ENCODE results near the gene PCGF3. TPM values are rescaled to one million over a fixed set of nuclear protein-coding genes. Genes with fewer than 3 reads are reported as not detected.

Gene PCGF3
- total and polyA plus RNA-seq, 2 donors from 2014 or later: 21.7 to 59.6 TPM

DNA sequence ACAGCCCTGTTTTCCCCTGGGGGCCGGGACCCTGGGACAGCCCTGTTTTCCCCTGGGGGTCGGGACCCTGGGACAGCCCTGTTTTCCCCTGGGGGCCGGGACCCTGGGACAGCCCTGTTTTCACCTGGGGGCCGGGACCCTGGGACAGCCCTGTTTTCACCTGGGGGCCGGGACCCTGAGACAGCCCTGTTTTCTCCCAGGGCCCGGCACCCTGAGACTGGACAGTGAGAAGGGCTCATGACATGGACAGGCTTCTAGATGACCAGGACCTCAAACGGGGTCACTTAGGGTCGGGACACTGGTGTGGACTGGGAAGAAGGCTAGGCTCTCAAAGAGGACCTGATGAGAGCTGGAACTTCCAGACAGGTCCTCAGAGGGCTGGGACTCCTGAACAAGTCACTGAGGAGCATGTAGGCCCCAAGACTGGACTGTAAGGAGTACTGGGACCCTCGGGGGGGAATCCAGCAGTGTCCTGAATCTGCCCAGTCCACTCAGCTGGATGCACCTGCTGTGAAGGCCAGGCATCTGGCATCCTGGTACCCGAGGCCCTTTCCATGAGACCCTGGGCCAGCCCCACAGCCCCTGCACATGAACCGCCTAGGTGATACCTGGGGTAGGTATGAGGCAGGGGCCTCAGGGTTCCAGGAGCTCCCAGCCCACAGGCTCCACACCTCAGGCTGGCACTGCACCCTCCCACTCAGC is 2.4 kb downstream of the PCGF3 start:
- Histone ChIP-seq H3K27me3 (ENCODE audit: control insufficient read depth, insufficient read depth, low read length) (no peaks in the 10 kb centered on the region), H3K4me3 (ENCODE audit: low read length in 3 of 3) (peak overlapping the region in 2 of 3 donors; percentile 12 to 21), H3K9me3 (ENCODE audit: control insufficient read depth in 2 of 3, insufficient read depth in 1 of 3, low read length in 3 of 3) (no peaks in the 10 kb centered on the region), H3K4me1 (ENCODE audit: control insufficient read depth in 2 of 3, insufficient read depth in 2 of 3, low read depth in 1 of 3, low read length in 3 of 3) (peaks cover 0 to 25% (median 0%) of the 10 kb centered on the region in 3 donors), H3K9ac (ENCODE audit: low read length in 3 of 3) (peak overlapping the region in 1 of 3 donors; percentile 6), H3K36me3 (ENCODE audit: control insufficient read depth in 2 of 3, insufficient read depth in 3 of 3, low read length in 3 of 3) (no peaks in the 10 kb centered on the region), H3K27ac (ENCODE audit: low read depth in 2 of 2, low read length in 2 of 2) (no peak overlapping the region)
- TF ChIP-seq, protein P1, sequence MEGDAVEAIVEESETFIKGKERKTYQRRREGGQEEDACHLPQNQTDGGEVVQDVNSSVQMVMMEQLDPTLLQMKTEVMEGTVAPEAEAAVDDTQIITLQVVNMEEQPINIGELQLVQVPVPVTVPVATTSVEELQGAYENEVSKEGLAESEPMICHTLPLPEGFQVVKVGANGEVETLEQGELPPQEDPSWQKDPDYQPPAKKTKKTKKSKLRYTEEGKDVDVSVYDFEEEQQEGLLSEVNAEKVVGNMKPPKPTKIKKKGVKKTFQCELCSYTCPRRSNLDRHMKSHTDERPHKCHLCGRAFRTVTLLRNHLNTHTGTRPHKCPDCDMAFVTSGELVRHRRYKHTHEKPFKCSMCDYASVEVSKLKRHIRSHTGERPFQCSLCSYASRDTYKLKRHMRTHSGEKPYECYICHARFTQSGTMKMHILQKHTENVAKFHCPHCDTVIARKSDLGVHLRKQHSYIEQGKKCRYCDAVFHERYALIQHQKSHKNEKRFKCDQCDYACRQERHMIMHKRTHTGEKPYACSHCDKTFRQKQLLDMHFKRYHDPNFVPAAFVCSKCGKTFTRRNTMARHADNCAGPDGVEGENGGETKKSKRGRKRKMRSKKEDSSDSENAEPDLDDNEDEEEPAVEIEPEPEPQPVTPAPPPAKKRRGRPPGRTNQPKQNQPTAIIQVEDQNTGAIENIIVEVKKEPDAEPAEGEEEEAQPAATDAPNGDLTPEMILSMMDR (IDR thresholded peaks at IDR 0.05; ENCODE audit: borderline replicate concordance, extremely low read depth, insufficient read depth): no peak
- DNase-seq: no peak
- intact Hi-C loops (cut with DNase I): no loop called here
- no peak for FAIRE-seq

DNA sequence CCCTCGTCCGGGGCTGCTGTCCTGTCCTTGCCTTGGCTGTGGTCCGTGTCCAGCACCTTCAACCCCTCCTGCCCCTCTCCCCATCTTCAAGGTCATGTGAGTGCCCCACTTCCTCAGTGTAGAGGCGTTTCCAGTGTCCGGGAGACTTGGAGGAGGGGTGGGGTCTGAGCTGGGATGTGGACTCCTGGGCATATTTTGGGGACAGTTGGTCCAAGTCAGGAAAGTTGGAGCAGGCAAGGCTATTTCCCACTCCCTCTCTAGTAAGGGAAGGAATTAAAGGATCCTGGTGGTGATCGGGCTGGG is 3.0 kb downstream of the PCGF3 start:
- TF ChIP-seq, protein P1 (IDR thresholded peaks at IDR 0.05; ENCODE audit: borderline replicate concordance, extremely low read depth, insufficient read depth): no peak
- H3K27ac ChIP-seq (ENCODE audit: low read depth in 2 of 2, low read length in 2 of 2): no peak overlapping the region
- no peak overlapping the region for H3K9ac ChIP-seq (ENCODE audit: low read length in 3 of 3)
- no peak for DNase-seq
- H3K36me3 ChIP-seq (ENCODE audit: control insufficient read depth in 2 of 3, insufficient read depth in 3 of 3, low read length in 3 of 3): no peaks in the 10 kb centered on the region
- H3K4me1 ChIP-seq (ENCODE audit: control insufficient read depth in 2 of 3, insufficient read depth in 2 of 3, low read depth in 1 of 3, low read length in 3 of 3): peaks cover 0 to 25% (median 0%) of the 10 kb centered on the region in 3 donors
- H3K9me3 ChIP-seq (ENCODE audit: control insufficient read depth in 2 of 3, insufficient read depth in 1 of 3, low read length in 3 of 3): no peaks in the 10 kb centered on the region
- intact Hi-C loops (cut with DNase I): no loop called here
- H3K4me3 ChIP-seq (ENCODE audit: low read length in 3 of 3): peak overlapping the region in 2 of 3 donors; percentile 12 to 21
- no peak for FAIRE-seq
- no peaks in the 10 kb centered on the region for H3K27me3 ChIP-seq (ENCODE audit: control insufficient read depth, insufficient read depth, low read length)

DNA sequence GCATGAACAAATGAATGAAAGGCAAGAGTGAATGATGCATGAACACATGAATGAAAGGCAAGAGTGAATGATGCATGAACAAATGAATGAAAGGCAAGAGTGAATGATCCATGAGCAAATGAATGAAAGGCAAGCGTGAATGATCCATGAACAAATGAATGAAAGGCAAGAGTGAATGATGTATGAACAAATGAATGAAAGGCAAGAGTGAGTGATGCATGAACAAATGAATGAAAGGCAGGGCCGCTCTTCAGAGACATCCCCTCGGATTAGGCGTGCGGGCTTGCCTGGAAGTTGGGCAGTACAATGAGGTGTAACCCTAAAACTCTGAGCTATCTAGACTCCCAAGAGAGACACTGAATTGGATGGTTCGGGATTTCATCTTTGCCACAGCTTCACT is 3.7 kb downstream of the PCGF3 start:
- Histone ChIP-seq H3K27me3 (ENCODE audit: control insufficient read depth, insufficient read depth, low read length) (no peaks in the 10 kb centered on the region), H3K9me3 (ENCODE audit: control insufficient read depth in 2 of 3, insufficient read depth in 1 of 3, low read length in 3 of 3) (no peaks in the 10 kb centered on the region), H3K4me3 (ENCODE audit: low read length in 3 of 3) (no peak overlapping the region), H3K36me3 (ENCODE audit: control insufficient read depth in 2 of 3, insufficient read depth in 3 of 3, low read length in 3 of 3) (no peaks in the 10 kb centered on the region), H3K4me1 (ENCODE audit: control insufficient read depth in 2 of 3, insufficient read depth in 2 of 3, low read depth in 1 of 3, low read length in 3 of 3) (peaks cover 0 to 25% (median 0%) of the 10 kb centered on the region in 3 donors), H3K27ac (ENCODE audit: low read depth in 2 of 2, low read length in 2 of 2) (no peak overlapping the region), H3K9ac (ENCODE audit: low read length in 3 of 3) (no peak overlapping the region)
- FAIRE-seq (no peak), DNase-seq (no peak)
- TF ChIP-seq, protein P1 (IDR thresholded peaks at IDR 0.05; ENCODE audit: borderline replicate concordance, extremely low read depth, insufficient read depth): no peak
- intact Hi-C loops (cut with DNase I): no loop called here

DNA sequence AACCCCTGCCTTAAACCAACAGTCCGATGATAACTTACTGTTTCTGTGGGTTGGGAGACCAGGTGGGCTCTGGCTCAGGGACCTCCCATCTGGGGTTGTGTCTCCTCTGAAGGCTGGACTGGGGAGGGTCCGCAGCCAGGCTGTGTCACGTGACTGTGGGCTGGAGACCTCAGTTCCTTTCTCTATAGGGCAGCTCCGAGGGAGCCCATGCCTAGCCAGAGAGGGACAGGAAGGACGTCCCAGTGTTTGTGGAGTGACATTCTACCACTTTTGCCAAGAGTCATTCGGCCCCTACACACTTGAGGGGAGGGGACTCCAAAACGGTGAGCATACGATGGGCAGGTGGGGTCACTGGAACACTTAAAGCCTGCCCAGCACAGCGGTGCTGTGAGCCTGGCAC is 4.5 kb downstream of the PCGF3 start:
- intact Hi-C loops (cut with DNase I): no loop called here
- Histone ChIP-seq H3K27me3 (ENCODE audit: control insufficient read depth, insufficient read depth, low read length) (no peaks in the 10 kb centered on the region), H3K9ac (ENCODE audit: low read length in 3 of 3) (no peak overlapping the region), H3K9me3 (ENCODE audit: control insufficient read depth in 2 of 3, insufficient read depth in 1 of 3, low read length in 3 of 3) (no peaks in the 10 kb centered on the region), H3K27ac (ENCODE audit: low read depth in 2 of 2, low read length in 2 of 2) (no peak overlapping the region), H3K36me3 (ENCODE audit: control insufficient read depth in 2 of 3, insufficient read depth in 3 of 3, low read length in 3 of 3) (no peaks in the 10 kb centered on the region), H3K4me1 (ENCODE audit: control insufficient read depth in 2 of 3, insufficient read depth in 2 of 3, low read depth in 1 of 3, low read length in 3 of 3) (peaks cover 0 to 22% (median 0%) of the 10 kb centered on the region in 3 donors), H3K4me3 (ENCODE audit: low read length in 3 of 3) (no peak overlapping the region)
- FAIRE-seq (no peak), DNase-seq (no peak)
- TF ChIP-seq, protein P1 (IDR thresholded peaks at IDR 0.05; ENCODE audit: borderline replicate concordance, extremely low read depth, insufficient read depth): no peak

All from kidney (tissue), 14 donors.